ENCODE results near the gene LYST.

- TF ChIP-seq CTCF (IDR thresholded peaks at IDR 0.05; ENCODE audit: poor library complexity, severe bottlenecking) (no peak), RAD21 (conservative IDR thresholded peaks at IDR 0.05) (no peak)
Measured at GRCh38 chr1:235911876-235912275, 45.2 kb upstream of the LYST start.

All from neural cell (in vitro differentiated cells).